Central memory CD8-positive, alpha-beta T cell (primary cell): ENCODE measurements around the gene PIK3CA.

Experiments
- ATAC-seq: fragments of 150-1000 bp; cut with Tn5 transposase; replicated peaks from 2 replicates; pipeline ENCODE4 v1.10.0; 2022; ENCODE audit warnings: mild to moderate bottlenecking, moderate FRiP score, moderate number of reproducible peaks; ENCODE audit not compliant: poor library complexity, severe bottlenecking; ENCODE audit errors: extremely low read depth
- DNase-seq, 2 donors: peaks; one replicate each; pipeline ENCODE4 v3.0.0; 2021; ENCODE audit warnings: low spot score in 2 of 2
- H3K27ac Mint-ChIP-seq: one replicate; pipeline ENCODE4 v1.8.0; 2022; ENCODE audit warnings: low read depth, mild to moderate bottlenecking, moderate library complexity, mixed read lengths
- H3K27me3 Mint-ChIP-seq: one replicate; pipeline ENCODE4 v1.8.0; 2022; ENCODE audit warnings: mixed read lengths
- H3K36me3 Mint-ChIP-seq: one replicate; pipeline ENCODE4 v1.8.0; 2022; ENCODE audit warnings: mild to moderate bottlenecking, moderate library complexity, mixed read lengths; ENCODE audit not compliant: insufficient read depth
- H3K4me1 Mint-ChIP-seq: one replicate; pipeline ENCODE4 v1.8.0; 2022; ENCODE audit warnings: mixed read lengths
- H3K4me3 Mint-ChIP-seq: one replicate; pipeline ENCODE4 v1.8.0; 2022; ENCODE audit warnings: mild to moderate bottlenecking, moderate library complexity, mixed read lengths
- H3K9me3 Mint-ChIP-seq: one replicate; pipeline ENCODE4 v1.8.0; 2022; ENCODE audit warnings: mixed read lengths

Gene PIK3CA

GRCh38 chr3:179278151-179278550 lies 130.0 kb downstream of the PIK3CA start:
- ATAC-seq (no peak), DNase-seq (no peak)
- no peaks in the 10 kb centered on the region for H3K4me1 Mint-ChIP-seq
- H3K27ac Mint-ChIP-seq = no peak overlapping the region
- no peaks in the 10 kb centered on the region for H3K36me3 Mint-ChIP-seq
- H3K4me3 Mint-ChIP-seq = no peak overlapping the region
- peaks cover 65% of the 10 kb centered on the region for H3K27me3 Mint-ChIP-seq
- no peaks in the 10 kb centered on the region for H3K9me3 Mint-ChIP-seq

GRCh38 chr3:179278932-179279693 lies 131.0 kb downstream of the PIK3CA start:
- Mint-ChIP-seq H3K4me3 (no peak overlapping the region), H3K4me1 (no peaks in the 10 kb centered on the region), H3K9me3 (no peaks in the 10 kb centered on the region), H3K36me3 (no peaks in the 10 kb centered on the region), H3K27ac (no peak overlapping the region), H3K27me3 (peaks cover 75% of the 10 kb centered on the region)
- ATAC-seq (no peak), DNase-seq (no peak)

GRCh38 chr3:179279837-179280236 lies 131.7 kb downstream of the PIK3CA start:
- Mint-ChIP-seq H3K36me3 (no peaks in the 10 kb centered on the region), H3K27me3 (peaks cover 81% of the 10 kb centered on the region), H3K4me3 (no peak overlapping the region), H3K4me1 (no peaks in the 10 kb centered on the region), H3K9me3 (no peaks in the 10 kb centered on the region), H3K27ac (no peak overlapping the region)
- ATAC-seq = no peak
- DNase-seq = no peak

- Mint-ChIP-seq H3K27me3 (peaks cover 72% of the 10 kb centered on the region), H3K4me1 (no peaks in the 10 kb centered on the region), H3K9me3 (no peaks in the 10 kb centered on the region), H3K27ac (no peak overlapping the region), H3K36me3 (no peaks in the 10 kb centered on the region), H3K4me3 (no peak overlapping the region)
- DNase-seq (no peak), ATAC-seq (no peak)
These were observed 133.7 kb downstream of the PIK3CA start for GRCh38 chr3:179281825-179282224.

GRCh38 chr3:179286331-179286730 lies 138.2 kb downstream of the PIK3CA start:
- Mint-ChIP-seq H3K9me3 (no peaks in the 10 kb centered on the region), H3K4me1 (no peaks in the 10 kb centered on the region), H3K4me3 (no peak overlapping the region), H3K27me3 (peaks cover 36% of the 10 kb centered on the region), H3K27ac (no peak overlapping the region), H3K36me3 (no peaks in the 10 kb centered on the region)
- ATAC-seq = no peak
- DNase-seq = no peak

- ATAC-seq (no peak), DNase-seq (no peak)
- Mint-ChIP-seq H3K27me3 (peaks cover 38% of the 10 kb centered on the region), H3K27ac (no peak overlapping the region), H3K4me1 (no peaks in the 10 kb centered on the region), H3K4me3 (no peak overlapping the region), H3K36me3 (no peaks in the 10 kb centered on the region), H3K9me3 (no peaks in the 10 kb centered on the region)
These were observed 140.7 kb downstream of the PIK3CA start for GRCh38 chr3:179288845-179289244.

GRCh38 chr3:179289295-179289694 lies 141.1 kb downstream of the PIK3CA start:
- DNase-seq = no peak
- no peaks in the 10 kb centered on the region for H3K4me1 Mint-ChIP-seq
- H3K27me3 Mint-ChIP-seq = peaks cover 35% of the 10 kb centered on the region
- no peaks in the 10 kb centered on the region for H3K36me3 Mint-ChIP-seq
- H3K9me3 Mint-ChIP-seq = no peaks in the 10 kb centered on the region
- no peak overlapping the region for H3K4me3 Mint-ChIP-seq
- no peak overlapping the region for H3K27ac Mint-ChIP-seq
- no peak for ATAC-seq
